Measurements from ENCODE around the gene AFP. TPM values are rescaled to one million over a fixed set of nuclear protein-coding genes. Genes with fewer than 3 reads are reported as not detected.

The AFP gene
- total and polyA plus RNA-seq, 7 donors: not detected

GRCh38 chr4:73419106-73420038 lies 16.6 kb upstream of the AFP start:
- 67 to 74% (median 72%) methylated on average over 7 of the region's 7 CpGs for WGBS, 3 donors
- H3K36me3 ChIP-seq (ENCODE audit: insufficient read depth in 1 of 2, low read depth in 1 of 2): no peaks in the 10 kb centered on the region
- no peaks in the 10 kb centered on the region for H3K9me3 ChIP-seq
- H3K27ac ChIP-seq: no peak overlapping the region
- DNase-seq (no peak), ATAC-seq (no peak)
- H3K27me3 ChIP-seq (ENCODE audit: insufficient read depth in 3 of 3, low read length in 2 of 3): no peaks in the 10 kb centered on the region
- H3K4me3 ChIP-seq: no peak overlapping the region
- TF ChIP-seq CTCF (IDR thresholded peaks at IDR 0.05): no peak
- no peaks in the 10 kb centered on the region for H3K4me1 ChIP-seq
- intact Hi-C loops (cut with DNase I): loop anchor here in 1 of 2 donors (10.0 kb wide), 1 partner anchor 1665 kb away; no protein-coding TSS in a partner anchor

GRCh38 chr4:73420615-73421014 lies 15.4 kb upstream of the AFP start:
- WGBS, 3 donors: 75 to 84% (median 75%) methylated on average over 2 of the region's 2 CpGs
- no peaks in the 10 kb centered on the region for H3K9me3 ChIP-seq
- H3K4me3 ChIP-seq: no peak overlapping the region
- no peak for TF ChIP-seq CTCF (IDR thresholded peaks at IDR 0.05)
- DNase-seq: no peak
- intact Hi-C loops (cut with DNase I): no loop called here
- no peaks in the 10 kb centered on the region for H3K36me3 ChIP-seq (ENCODE audit: insufficient read depth in 1 of 2, low read depth in 1 of 2)
- H3K4me1 ChIP-seq: no peaks in the 10 kb centered on the region
- no peaks in the 10 kb centered on the region for H3K27me3 ChIP-seq (ENCODE audit: insufficient read depth in 3 of 3, low read length in 2 of 3)
- no peak for ATAC-seq
- H3K27ac ChIP-seq: no peak overlapping the region

GRCh38 chr4:73421708-73422457 lies 14.1 kb upstream of the AFP start:
- intact Hi-C loops (cut with DNase I): no loop called here
- no peak for ATAC-seq
- H3K4me1 ChIP-seq: no peaks in the 10 kb centered on the region
- no peaks in the 10 kb centered on the region for H3K27me3 ChIP-seq (ENCODE audit: insufficient read depth in 3 of 3, low read length in 2 of 3)
- DNase-seq: no peak
- no peaks in the 10 kb centered on the region for H3K9me3 ChIP-seq
- H3K4me3 ChIP-seq: no peak overlapping the region
- H3K27ac ChIP-seq: no peak overlapping the region
- H3K36me3 ChIP-seq (ENCODE audit: insufficient read depth in 1 of 2, low read depth in 1 of 2): no peaks in the 10 kb centered on the region
- TF ChIP-seq CTCF (IDR thresholded peaks at IDR 0.05): no peak

- no peak for ATAC-seq
- 68 to 82% (median 79%) methylated on average over 4 of the region's 4 CpGs for WGBS, 3 donors
- intact Hi-C loops (cut with DNase I): no loop called here
Measured at GRCh38 chr4:73422458-73422752, 13.6 kb upstream of the AFP start.

More at GRCh38 chr4:73422458-73422752, 13.6 kb upstream of the AFP start:
- DNase-seq: no peak
- H3K27ac ChIP-seq: no peak overlapping the region
- no peaks in the 10 kb centered on the region for H3K4me1 ChIP-seq
- no peaks in the 10 kb centered on the region for H3K9me3 ChIP-seq
- H3K36me3 ChIP-seq (ENCODE audit: insufficient read depth in 1 of 2, low read depth in 1 of 2): no peaks in the 10 kb centered on the region
- H3K27me3 ChIP-seq (ENCODE audit: insufficient read depth in 3 of 3, low read length in 2 of 3): no peaks in the 10 kb centered on the region
- no peak for TF ChIP-seq CTCF (IDR thresholded peaks at IDR 0.05)
- no peak overlapping the region for H3K4me3 ChIP-seq
